OCI-LY1 (cell line): Measurements from ENCODE around the gene GUSB.

Experiments used
- CTCF ChIP-seq: fragments of 200-600 bp; sonication (generic), shearing (Covaris generic); IDR thresholded peaks from 2 replicates; pipeline ENCODE4 v1.5.1; 2017; ENCODE audit warnings: mild to moderate bottlenecking, antibody characterized with exemption, low read length, moderate library complexity, mixed read lengths
- EZH2 ChIP-seq: fragments of 200-600 bp; sonication (generic), shearing (Covaris generic); IDR thresholded peaks from 2 replicates; pipeline ENCODE4 v1.8.0; 2017; ENCODE audit warnings: borderline replicate concordance, mixed run types, mild to moderate bottlenecking, antibody characterized with exemption, low read length, moderate library complexity, mixed read lengths

GRCh38 chr7:65960351-65961074 lies 21.5 kb downstream of the GUSB start:
- TF ChIP-seq CTCF (no peak), EZH2 (no peak)
